Stimulated activated naive CD8-positive, alpha-beta T cell treated with anti-CD3 and anti-CD28 coated beads, Interleukin-15, Interleukin-2, amounts not matched to agents 100 ng/mL and 50 ng/mL, for 24 hours (primary cell): ENCODE data around the gene NR2C2.
"Not testable (repeated sequence)": the region's sequence is repeated elsewhere in the genome, so short reads cannot be mapped to it uniquely, and the experiment has no call there.

Source experiments
- H3K27ac Mint-ChIP-seq: one replicate; pipeline ENCODE4 v1.8.0; 2021; ENCODE audit warnings: mild to moderate bottlenecking, mixed read lengths
- H3K27me3 Mint-ChIP-seq: one replicate; pipeline ENCODE4 v1.8.0; 2021; ENCODE audit warnings: mixed read lengths
- H3K36me3 Mint-ChIP-seq: one replicate; pipeline ENCODE4 v1.8.0; 2021; ENCODE audit warnings: low read depth, mixed read lengths
- H3K4me1 Mint-ChIP-seq: one replicate; pipeline ENCODE4 v1.8.0; 2021; ENCODE audit warnings: low read depth, mixed read lengths
- H3K4me3 Mint-ChIP-seq: one replicate; pipeline ENCODE4 v1.8.0; 2021; ENCODE audit warnings: mild to moderate bottlenecking, mixed read lengths
- H3K9me3 Mint-ChIP-seq: one replicate; pipeline ENCODE4 v1.8.0; 2021; ENCODE audit warnings: mixed read lengths

Gene NR2C2

GRCh38 chr3:14967285-14967684 lies 19.9 kb downstream of the NR2C2 start:
- no peak overlapping the region for H3K27ac Mint-ChIP-seq
- peaks cover 47% of the 10 kb centered on the region for H3K36me3 Mint-ChIP-seq
- H3K9me3 Mint-ChIP-seq: no peaks in the 10 kb centered on the region
- no peak overlapping the region for H3K4me3 Mint-ChIP-seq
- H3K4me1 Mint-ChIP-seq: peaks cover 4% of the 10 kb centered on the region
- H3K27me3 Mint-ChIP-seq: no peaks in the 10 kb centered on the region

- Mint-ChIP-seq H3K27ac (no peak overlapping the region), H3K4me3 (no peak overlapping the region), H3K4me1 (peaks cover 7% of the 10 kb centered on the region), H3K27me3 (no peaks in the 10 kb centered on the region), H3K9me3 (no peaks in the 10 kb centered on the region), H3K36me3 (peaks cover 59% of the 10 kb centered on the region)
These were observed 22.3 kb downstream of the NR2C2 start for GRCh38 chr3:14969671-14970070.

- peak overlapping the region; percentile 16 for H3K27ac Mint-ChIP-seq
- no peaks in the 10 kb centered on the region for H3K9me3 Mint-ChIP-seq
- H3K4me3 Mint-ChIP-seq: no peak overlapping the region
- peaks cover 55% of the 10 kb centered on the region for H3K36me3 Mint-ChIP-seq
- H3K4me1 Mint-ChIP-seq: peaks cover 32% of the 10 kb centered on the region
- H3K27me3 Mint-ChIP-seq: no peaks in the 10 kb centered on the region
These were observed 28.9 kb downstream of the NR2C2 start for GRCh38 chr3:14976317-14976716.

- no peak overlapping the region for H3K27ac Mint-ChIP-seq
- H3K9me3 Mint-ChIP-seq: no peaks in the 10 kb centered on the region
- H3K4me1 Mint-ChIP-seq: peaks cover 16% of the 10 kb centered on the region
- H3K4me3 Mint-ChIP-seq: no peak overlapping the region
- H3K36me3 Mint-ChIP-seq: peaks cover 43% of the 10 kb centered on the region
- H3K27me3 Mint-ChIP-seq: no peaks in the 10 kb centered on the region
These were observed 33.3 kb downstream of the NR2C2 start for GRCh38 chr3:14980689-14981088.

- H3K27ac Mint-ChIP-seq: no peak overlapping the region
- peaks cover 18% of the 10 kb centered on the region for H3K36me3 Mint-ChIP-seq
- H3K9me3 Mint-ChIP-seq: no peaks in the 10 kb centered on the region
- H3K4me3 Mint-ChIP-seq: no peak overlapping the region
- peaks cover 19% of the 10 kb centered on the region for H3K4me1 Mint-ChIP-seq
- no peaks in the 10 kb centered on the region for H3K27me3 Mint-ChIP-seq
These were observed 37.3 kb downstream of the NR2C2 start for GRCh38 chr3:14984581-14985113.

- no peaks in the 10 kb centered on the region for H3K9me3 Mint-ChIP-seq
- H3K4me1 Mint-ChIP-seq: peaks cover 35% of the 10 kb centered on the region
- no peak overlapping the region for H3K4me3 Mint-ChIP-seq
- no peaks in the 10 kb centered on the region for H3K27me3 Mint-ChIP-seq
- peaks cover 13% of the 10 kb centered on the region for H3K36me3 Mint-ChIP-seq
- peak overlapping the region; percentile 2 for H3K27ac Mint-ChIP-seq
These were observed 41.6 kb downstream of the NR2C2 start for GRCh38 chr3:14988988-14989394.

GRCh38 chr3:14989943-14990779 lies 42.8 kb downstream of the NR2C2 start:
- no peaks in the 10 kb centered on the region for H3K9me3 Mint-ChIP-seq
- no peaks in the 10 kb centered on the region for H3K27me3 Mint-ChIP-seq
- no peak overlapping the region for H3K4me3 Mint-ChIP-seq
- peaks cover 3% of the 10 kb centered on the region for H3K36me3 Mint-ChIP-seq
- H3K27ac Mint-ChIP-seq: no peak overlapping the region
- peaks cover 35% of the 10 kb centered on the region for H3K4me1 Mint-ChIP-seq

GRCh38 chr3:14990780-14991148 lies 43.4 kb downstream of the NR2C2 start:
- Mint-ChIP-seq H3K27ac (no peak overlapping the region), H3K9me3 (no peaks in the 10 kb centered on the region), H3K4me3 (no peak overlapping the region), H3K36me3 (peaks cover 5% of the 10 kb centered on the region), H3K4me1 (peaks cover 35% of the 10 kb centered on the region), H3K27me3 (no peaks in the 10 kb centered on the region)

- H3K4me1 Mint-ChIP-seq: peaks cover 33% of the 10 kb centered on the region
- H3K36me3 Mint-ChIP-seq: peaks cover 5% of the 10 kb centered on the region
- no peak overlapping the region for H3K27ac Mint-ChIP-seq
- H3K27me3 Mint-ChIP-seq: no peaks in the 10 kb centered on the region
- no peak overlapping the region for H3K4me3 Mint-ChIP-seq
- H3K9me3 Mint-ChIP-seq: no peaks in the 10 kb centered on the region
These were observed 43.9 kb downstream of the NR2C2 start for GRCh38 chr3:14991151-14991742.

GRCh38 chr3:14991818-14992612 lies 44.6 kb downstream of the NR2C2 start:
- H3K4me1 Mint-ChIP-seq: peaks cover 27% of the 10 kb centered on the region
- H3K9me3 Mint-ChIP-seq: no peaks in the 10 kb centered on the region
- no peak overlapping the region for H3K27ac Mint-ChIP-seq

GRCh38 chr3:14997941-14998340 lies 50.6 kb downstream of the NR2C2 start:
- peaks cover 29% of the 10 kb centered on the region for H3K36me3 Mint-ChIP-seq
- H3K4me3 Mint-ChIP-seq: no peak overlapping the region
- H3K9me3 Mint-ChIP-seq: peaks cover 7% of the 10 kb centered on the region
- no peaks in the 10 kb centered on the region for H3K27me3 Mint-ChIP-seq
- H3K4me1 Mint-ChIP-seq: peaks cover 7% of the 10 kb centered on the region
- no peak overlapping the region for H3K27ac Mint-ChIP-seq

More at GRCh38 chr3:14991818-14992612, 44.6 kb downstream of the NR2C2 start:
- H3K36me3 Mint-ChIP-seq: peaks cover 5% of the 10 kb centered on the region
- no peaks in the 10 kb centered on the region for H3K27me3 Mint-ChIP-seq
- no peak overlapping the region for H3K4me3 Mint-ChIP-seq

- Mint-ChIP-seq H3K4me1 (peaks cover 10% of the 10 kb centered on the region), H3K36me3 (peaks cover 39% of the 10 kb centered on the region)
- H3K27me3 Mint-ChIP-seq, H3K27ac Mint-ChIP-seq, H3K9me3 Mint-ChIP-seq, H3K4me3 Mint-ChIP-seq: not testable (repeated sequence)
These were observed 51.8 kb downstream of the NR2C2 start for GRCh38 chr3:14999182-14999581.

GRCh38 chr3:15007681-15008141 lies 60.3 kb downstream of the NR2C2 start:
- Mint-ChIP-seq H3K36me3 (peaks cover 62% of the 10 kb centered on the region), H3K4me1 (peaks cover 19% of the 10 kb centered on the region), H3K27ac (no peak overlapping the region), H3K27me3 (no peaks in the 10 kb centered on the region), H3K9me3 (no peaks in the 10 kb centered on the region), H3K4me3 (no peak overlapping the region)

GRCh38 chr3:15009167-15009566 lies 61.8 kb downstream of the NR2C2 start:
- peaks cover 16% of the 10 kb centered on the region for H3K4me1 Mint-ChIP-seq
- H3K4me3 Mint-ChIP-seq: no peak overlapping the region
- H3K9me3 Mint-ChIP-seq: no peaks in the 10 kb centered on the region
- H3K27ac Mint-ChIP-seq: no peak overlapping the region
- H3K27me3 Mint-ChIP-seq: no peaks in the 10 kb centered on the region
- H3K36me3 Mint-ChIP-seq: peaks cover 64% of the 10 kb centered on the region

- peak overlapping the region; percentile 17 for H3K27ac Mint-ChIP-seq
- peaks cover 16% of the 10 kb centered on the region for H3K4me1 Mint-ChIP-seq
- H3K36me3 Mint-ChIP-seq: peaks cover 66% of the 10 kb centered on the region
- no peak overlapping the region for H3K4me3 Mint-ChIP-seq
- no peaks in the 10 kb centered on the region for H3K27me3 Mint-ChIP-seq
- H3K9me3 Mint-ChIP-seq: no peaks in the 10 kb centered on the region
These were observed 63.3 kb downstream of the NR2C2 start for GRCh38 chr3:15010664-15011063.
